PC-3 (cell line): ENCODE results near the gene CCDC187. TPM values are rescaled to one million over a fixed set of nuclear protein-coding genes. Genes with fewer than 3 reads are reported as not detected.

Experiments
- ATAC-seq: fragments of 200-7000 bp; cut with Tn5 transposase; 2 replicates; pipeline ENCODE4 v1.9.1; 2020; ENCODE audit warnings: mild to moderate bottlenecking, moderate library complexity
- BruUV-seq: library from RNA; stranded (reverse); fragments of 400-500 nt; replicated peaks from 2 replicates; lab custom pipeline; 2021; lab: Mats Ljungman, UMichigan
- CTCF ChIA-PET: fragments of 300-600 bp; sonication (Branson Sonifier 250); formaldehyde crosslinking; loops from one replicate; lab custom pipeline; 2022; ENCODE audit warnings: antibody characterized with exemption; lab: Charles Lee
- POLR2A ChIA-PET: fragments of 300-600 bp; sonication (Branson Sonifier 250); formaldehyde crosslinking; loops from one replicate; lab custom pipeline; 2022; ENCODE audit warnings: antibody characterized with exemption; ENCODE audit not compliant: unreplicated experiment; lab: Charles Lee
- DNase-seq: peaks from one replicate; pipeline ENCODE4 v3.0.0-alpha.2; 2015
- H2AFZ ChIP-seq: fragments of 300-600 bp; sonication (generic); 2 replicates; pipeline ENCODE4 v1.6.0; 2016; ENCODE audit warnings: antibody characterized with exemption, low read length
- H3F3A ChIP-seq: fragments of 300-600 bp; sonication (generic); one replicate; pipeline ENCODE4 v1.6.0; 2017; ENCODE audit warnings: antibody characterized with exemption, low read length, control low read depth, mild to moderate bottlenecking; ENCODE audit not compliant: unreplicated experiment
- H3K27ac ChIP-seq: fragments of 300-600 bp; sonication (generic); 2 replicates; pipeline ENCODE4 v1.5.1; 2016; ENCODE audit warnings: mild to moderate bottlenecking, low read length
- H3K27me3 ChIP-seq: fragments of 300-600 bp; sonication (generic); 2 replicates; pipeline ENCODE4 v1.6.1; 2016; ENCODE audit warnings: low read length, mixed read lengths
- H3K36me3 ChIP-seq: fragments of 300-600 bp; sonication (generic); 2 replicates; pipeline ENCODE4 v1.6.1; 2016; ENCODE audit warnings: low read depth, mixed run types, low read length, mixed read lengths
- H3K4me1 ChIP-seq: fragments of 300-600 bp; sonication (generic); 2 replicates; pipeline ENCODE4 v1.5.1; 2016; ENCODE audit warnings: low read length; ENCODE audit not compliant: insufficient read depth
- H3K4me2 ChIP-seq: fragments of 300-600 bp; sonication (generic); 2 replicates; pipeline ENCODE4 v1.6.0; 2016; ENCODE audit warnings: low read length
- H3K4me3 ChIP-seq: fragments of 300-600 bp; sonication (generic); 2 replicates; pipeline ENCODE4 v1.5.1; 2016; ENCODE audit warnings: mild to moderate bottlenecking, low read length, mixed read lengths
- H3K79me2 ChIP-seq: fragments of 300-600 bp; sonication (generic); 2 replicates; pipeline ENCODE4 v1.6.1; 2017; ENCODE audit warnings: low read length, mixed read lengths
- H3K9ac ChIP-seq: fragments of 300-600 bp; sonication (generic); 2 replicates; pipeline ENCODE4 v1.6.0; 2016; ENCODE audit warnings: mild to moderate bottlenecking, low read length
- H3K9me2 ChIP-seq: fragments of 300-600 bp; sonication (generic); replicated peaks from 2 replicates; pipeline ENCODE4 v1.6.1; 2016; ENCODE audit warnings: mixed run types, low read length, mixed read lengths
- H3K9me3 ChIP-seq: fragments of 300-600 bp; sonication (generic); 2 replicates; pipeline ENCODE4 v1.6.1; 2016; ENCODE audit warnings: low read length, mixed read lengths
- H4K20me1 ChIP-seq: fragments of 300-600 bp; sonication (generic); 2 replicates; pipeline ENCODE4 v1.6.1; 2016; ENCODE audit warnings: low read length, mixed read lengths
- EZH2 ChIP-seq: fragments of 300-600 bp; sonication (generic); IDR thresholded peaks from one replicate; pipeline ENCODE4 v1.6.1; 2017; ENCODE audit warnings: antibody characterized with exemption, mild to moderate bottlenecking, low read length; ENCODE audit not compliant: unreplicated experiment
- EZH2phosphoT487 ChIP-seq: fragments of 300-600 bp; sonication (generic); IDR thresholded peaks from 2 replicates; pipeline ENCODE4 v1.6.1; 2018; ENCODE audit warnings: mild to moderate bottlenecking, antibody characterized with exemption, low read length, borderline replicate concordance
- intact Hi-C: fragments of 100-400 bp; cut with micrococcal nuclease; formaldehyde crosslinking; loops from 2 replicates; pipeline ENCODE4 v1.9.0; 2023
- total RNA-seq: library from RNA; depleted of rRNA; stranded (reverse); fragments of >200 nt; gene quantifications from 2 replicates; pipeline ENCODE4 v1.2.3, GENCODE V29; 2014
- TF ChIP-seq, protein P1 (sequence below): fragments of 300-600 bp; sonication (generic); conservative IDR thresholded peaks from 2 replicates; pipeline ENCODE4 v1.5.1; 2017; ENCODE audit warnings: antibody characterized with exemption, low read depth, mild to moderate bottlenecking, low read length

CCDC187 gene
- total RNA-seq, 1 experiment from 2014 or later, result 0.04 TPM

DNA sequence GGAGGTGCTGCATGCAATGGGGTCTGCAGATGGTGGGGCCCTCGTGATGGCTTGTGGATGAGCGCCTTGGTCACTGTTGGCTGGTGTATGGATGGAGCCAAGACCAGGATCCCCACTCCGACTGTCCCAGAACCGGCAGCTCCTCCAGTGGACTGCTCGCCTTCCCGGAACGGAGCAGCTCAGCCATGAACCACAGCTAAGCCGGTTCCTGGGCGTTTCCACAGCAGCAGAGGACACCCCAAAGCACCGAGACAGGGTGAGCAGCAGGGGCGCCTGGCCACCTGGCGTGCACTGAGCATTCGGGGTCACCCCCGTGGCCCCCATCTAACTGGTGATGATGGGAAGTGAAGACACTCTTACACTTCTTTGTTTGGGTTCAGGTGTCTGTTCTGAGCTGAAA, 26.1 kb downstream of the CCDC187 start:
- Histone ChIP-seq H3K27me3 (no peaks in the 10 kb centered on the region), H3K79me2 (no peaks in the 10 kb centered on the region), H2AFZ (no peak overlapping the region), H3K4me3 (no peak overlapping the region), H3K27ac (no peak overlapping the region), H3K9me2 (no peaks in the 10 kb centered on the region), H4K20me1 (no peaks in the 10 kb centered on the region), H3F3A (no peaks in the 10 kb centered on the region), H3K36me3 (no peaks in the 10 kb centered on the region), H3K9ac (no peak overlapping the region), H3K4me1 (no peaks in the 10 kb centered on the region), H3K9me3 (no peaks in the 10 kb centered on the region), H3K4me2 (no peak overlapping the region)
- DNase-seq (no peak), ATAC-seq (no peak)
- ChIA-PET POLR2A (no interaction called here), CTCF (no interaction called here)
- no TSS peak for BruUV-seq
- intact Hi-C loops, result no loop called here
- TF ChIP-seq, protein P1, sequence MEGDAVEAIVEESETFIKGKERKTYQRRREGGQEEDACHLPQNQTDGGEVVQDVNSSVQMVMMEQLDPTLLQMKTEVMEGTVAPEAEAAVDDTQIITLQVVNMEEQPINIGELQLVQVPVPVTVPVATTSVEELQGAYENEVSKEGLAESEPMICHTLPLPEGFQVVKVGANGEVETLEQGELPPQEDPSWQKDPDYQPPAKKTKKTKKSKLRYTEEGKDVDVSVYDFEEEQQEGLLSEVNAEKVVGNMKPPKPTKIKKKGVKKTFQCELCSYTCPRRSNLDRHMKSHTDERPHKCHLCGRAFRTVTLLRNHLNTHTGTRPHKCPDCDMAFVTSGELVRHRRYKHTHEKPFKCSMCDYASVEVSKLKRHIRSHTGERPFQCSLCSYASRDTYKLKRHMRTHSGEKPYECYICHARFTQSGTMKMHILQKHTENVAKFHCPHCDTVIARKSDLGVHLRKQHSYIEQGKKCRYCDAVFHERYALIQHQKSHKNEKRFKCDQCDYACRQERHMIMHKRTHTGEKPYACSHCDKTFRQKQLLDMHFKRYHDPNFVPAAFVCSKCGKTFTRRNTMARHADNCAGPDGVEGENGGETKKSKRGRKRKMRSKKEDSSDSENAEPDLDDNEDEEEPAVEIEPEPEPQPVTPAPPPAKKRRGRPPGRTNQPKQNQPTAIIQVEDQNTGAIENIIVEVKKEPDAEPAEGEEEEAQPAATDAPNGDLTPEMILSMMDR, result no peak
- TF ChIP-seq EZH2, result no peak
- TF ChIP-seq EZH2phosphoT487, result no peak

DNA sequence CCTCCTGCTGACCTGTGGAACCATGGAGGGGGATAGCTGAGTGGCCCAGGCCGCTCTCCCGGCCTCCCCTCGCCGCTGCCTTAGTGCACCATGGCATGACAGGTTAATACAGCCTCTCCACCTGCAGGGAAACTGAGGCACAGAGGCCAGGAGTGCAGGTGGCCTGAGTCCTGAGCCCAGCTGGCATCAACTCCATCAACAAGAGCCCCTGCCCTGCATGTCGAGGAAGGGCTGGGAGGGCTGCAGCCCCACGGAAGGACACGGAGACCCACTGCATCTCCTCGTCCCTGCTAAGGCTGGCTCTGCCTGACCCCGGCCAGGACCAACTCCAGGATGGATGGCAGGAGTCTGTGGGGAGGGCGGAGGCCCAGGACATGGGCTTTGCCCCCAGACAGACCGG, 27.2 kb downstream of the CCDC187 start:
- no peak for TF ChIP-seq EZH2phosphoT487
- TF ChIP-seq, protein P1, result no peak
- TF ChIP-seq EZH2, result no peak
- CTCF ChIA-PET, result no interaction called here
- intact Hi-C loops, result no loop called here
- H3K4me1 ChIP-seq, result no peaks in the 10 kb centered on the region
- H3K4me3 ChIP-seq, result no peak overlapping the region
- no peaks in the 10 kb centered on the region for H3K79me2 ChIP-seq
- no peaks in the 10 kb centered on the region for H3K27me3 ChIP-seq
- no peak for DNase-seq
- H3K27ac ChIP-seq, result no peak overlapping the region
- H3K9ac ChIP-seq, result no peak overlapping the region
- H3K4me2 ChIP-seq, result no peak overlapping the region
- POLR2A ChIA-PET, result no interaction called here
- no peak overlapping the region for H2AFZ ChIP-seq
- H3K9me2 ChIP-seq, result no peaks in the 10 kb centered on the region
- no peaks in the 10 kb centered on the region for H4K20me1 ChIP-seq
- ATAC-seq, result no peak
- H3K36me3 ChIP-seq, result no peaks in the 10 kb centered on the region
- no peaks in the 10 kb centered on the region for H3F3A ChIP-seq
- BruUV-seq, result no TSS peak
- H3K9me3 ChIP-seq, result no peaks in the 10 kb centered on the region

DNA sequence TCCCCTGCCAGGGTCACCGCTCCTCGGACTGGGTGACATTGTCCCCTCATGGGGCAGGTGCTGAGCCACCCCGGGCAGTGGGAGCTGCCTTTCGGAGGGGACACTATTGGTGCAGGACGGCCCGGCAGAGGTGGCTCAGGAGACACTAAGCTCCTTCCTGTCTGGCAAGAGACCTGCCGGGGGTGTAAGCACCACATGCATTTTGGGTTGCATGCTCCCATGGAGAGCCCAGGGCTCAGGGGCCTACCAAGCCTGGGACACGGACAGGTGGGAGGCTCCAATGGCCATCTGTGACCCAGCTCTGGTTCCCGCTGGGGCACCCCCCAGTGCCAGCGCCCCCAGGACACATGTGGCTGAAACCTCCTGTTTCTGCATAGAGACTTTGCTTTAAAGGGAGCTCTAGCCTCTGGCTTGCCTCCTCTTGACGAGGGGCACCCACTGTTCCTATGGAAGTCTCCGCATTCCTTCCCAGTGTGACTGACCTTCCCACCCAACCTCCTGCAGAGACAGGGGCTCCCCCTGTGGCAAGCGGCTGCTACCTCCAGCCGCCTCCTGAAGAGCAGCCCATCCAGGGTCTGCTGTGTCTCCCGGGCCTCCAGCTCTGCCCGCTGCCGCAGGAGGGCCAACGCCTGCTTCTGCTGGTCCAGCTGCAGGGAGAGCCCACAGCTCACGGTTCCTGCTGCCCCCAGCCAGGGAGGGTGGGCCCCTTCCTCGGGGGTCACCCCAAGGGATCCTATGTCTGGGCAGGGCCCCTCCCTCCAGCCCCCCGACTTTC, 28.1 kb downstream of the CCDC187 start:
- H3K9me2 ChIP-seq, result no peaks in the 10 kb centered on the region
- H2AFZ ChIP-seq, result no peak overlapping the region
- DNase-seq (no peak), ATAC-seq (no peak)
- TF ChIP-seq, protein P1, result no peak
- no peak for TF ChIP-seq EZH2
- TF ChIP-seq EZH2phosphoT487, result no peak
- intact Hi-C loops, result no loop called here
- H3K9me3 ChIP-seq, result no peaks in the 10 kb centered on the region
- ChIA-PET CTCF (no interaction called here), POLR2A (no interaction called here)
- H3K27ac ChIP-seq, result no peak overlapping the region
- no peaks in the 10 kb centered on the region for H4K20me1 ChIP-seq
- no peaks in the 10 kb centered on the region for H3K27me3 ChIP-seq
- no peaks in the 10 kb centered on the region for H3K36me3 ChIP-seq
- H3K4me2 ChIP-seq, result no peak overlapping the region
- BruUV-seq, result no TSS peak
- no peak overlapping the region for H3K4me3 ChIP-seq
- H3K9ac ChIP-seq, result no peak overlapping the region
- H3K4me1 ChIP-seq, result no peaks in the 10 kb centered on the region
- H3F3A ChIP-seq, result no peaks in the 10 kb centered on the region
- H3K79me2 ChIP-seq, result no peaks in the 10 kb centered on the region
